Breast epithelium (tissue), 3 donors: ENCODE measurements around the gene PTPRN2.

Source experiments
- CTCF ChIP-seq, 3 donors: fragments of 450-650 bp; IDR thresholded peaks; one replicate each; pipeline ENCODE4 v1.5.1; 2016 to 2017; ENCODE audit warnings: antibody characterized with exemption in 3 of 3, mild to moderate bottlenecking in 3 of 3, moderate library complexity in 3 of 3
- POLR2AphosphoS5 ChIP-seq, 3 donors: sonication (generic); formaldehyde crosslinking; IDR thresholded peaks; one replicate each; pipeline ENCODE4 v1.6.1; 2017; ENCODE audit warnings: antibody characterized with exemption in 3 of 3

DNA sequence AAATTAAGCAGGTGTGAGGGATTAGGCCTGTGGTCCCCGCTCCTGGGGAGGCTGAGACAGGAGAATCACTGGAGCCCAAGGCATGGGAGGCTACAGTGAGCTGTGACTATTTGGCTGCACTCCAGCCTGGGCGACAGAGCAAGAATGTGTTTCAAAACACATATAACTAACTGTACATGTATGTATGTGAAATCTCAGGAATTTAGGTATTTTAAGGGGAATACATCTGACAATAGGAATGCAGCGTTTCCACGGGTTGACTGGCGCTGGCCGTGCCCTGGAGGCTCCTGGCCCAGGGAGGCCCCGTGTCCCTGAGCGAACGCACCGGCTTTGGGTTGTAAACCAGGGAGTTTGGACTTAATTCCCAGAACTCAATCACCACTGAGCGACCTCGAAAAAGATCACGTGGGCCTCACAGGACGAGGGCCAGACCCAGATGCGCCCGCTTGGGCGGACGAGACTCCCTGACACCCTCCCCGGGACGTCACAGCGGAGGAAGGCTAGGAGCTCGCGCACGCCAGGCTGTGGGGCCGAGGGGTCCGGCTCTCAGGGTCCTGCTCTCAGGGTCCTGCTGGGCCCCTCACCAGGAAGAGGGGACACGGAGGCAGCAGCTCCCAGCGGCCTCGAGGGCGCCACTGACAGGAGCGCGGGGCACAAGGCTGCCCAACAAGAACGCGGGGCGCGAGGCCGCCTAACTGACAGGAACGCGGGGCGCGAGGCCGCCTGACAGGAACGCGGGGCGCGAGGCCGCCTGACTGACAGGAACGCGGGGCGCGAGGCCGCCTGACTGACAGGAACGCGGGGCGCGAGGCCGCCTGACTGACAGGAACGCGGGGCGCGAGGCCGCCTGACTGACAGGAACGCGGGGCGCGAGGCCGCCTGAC is 18.4 kb downstream of the PTPRN2 start:
- TF ChIP-seq CTCF (IDR thresholded peaks at IDR 0.05) (no peak), POLR2AphosphoS5 (IDR thresholded peaks at IDR 0.05) (no peak)
